ENCODE results near the gene BCKDHA.
"Not testable (repeated sequence)": the region's sequence is repeated elsewhere in the genome, so short reads cannot be mapped to it uniquely, and the experiment has no call there.

Gene BCKDHA

GRCh38 chr19:41405776-41406175 is 8.2 kb downstream of the BCKDHA start:
- Histone ChIP-seq H3K36me3 (ENCODE audit: insufficient read depth, low read length) (peaks cover 7% of the 10 kb centered on the region), H2AFZ (ENCODE audit: low read depth, low read length) (no peak overlapping the region), H3K9me3 (ENCODE audit: insufficient read depth, low read length, severe bottlenecking) (no peaks in the 10 kb centered on the region), H3K4me3 (ENCODE audit: low read depth in 1 of 2, low read length in 2 of 2) (no peak overlapping the region), H3K9ac (ENCODE audit: low read depth, low read length) (no peak overlapping the region), H3K4me2 (ENCODE audit: insufficient read depth, low read length) (no peak overlapping the region), H4K20me1 (ENCODE audit: insufficient read depth, low read length) (0 out of 2 replicates have a peak, but pooled peaks cover 4% of the 10 kb centered on the region), H3K27ac (ENCODE audit: low read length) (no peak overlapping the region), H3K79me2 (ENCODE audit: insufficient read depth, low read length) (peaks cover 7% of the 10 kb centered on the region), H3K4me1 (ENCODE audit: insufficient read depth, low read length) (no peaks in the 10 kb centered on the region), H3K27me3 (ENCODE audit: insufficient read depth, low read length, poor library complexity) (no peaks in the 10 kb centered on the region)
- no peak for TF ChIP-seq EZH2 (IDR thresholded peaks at IDR 0.05; ENCODE audit: borderline replicate concordance, low read depth, low read length, severe bottlenecking)
- TF ChIP-seq, protein P1, sequence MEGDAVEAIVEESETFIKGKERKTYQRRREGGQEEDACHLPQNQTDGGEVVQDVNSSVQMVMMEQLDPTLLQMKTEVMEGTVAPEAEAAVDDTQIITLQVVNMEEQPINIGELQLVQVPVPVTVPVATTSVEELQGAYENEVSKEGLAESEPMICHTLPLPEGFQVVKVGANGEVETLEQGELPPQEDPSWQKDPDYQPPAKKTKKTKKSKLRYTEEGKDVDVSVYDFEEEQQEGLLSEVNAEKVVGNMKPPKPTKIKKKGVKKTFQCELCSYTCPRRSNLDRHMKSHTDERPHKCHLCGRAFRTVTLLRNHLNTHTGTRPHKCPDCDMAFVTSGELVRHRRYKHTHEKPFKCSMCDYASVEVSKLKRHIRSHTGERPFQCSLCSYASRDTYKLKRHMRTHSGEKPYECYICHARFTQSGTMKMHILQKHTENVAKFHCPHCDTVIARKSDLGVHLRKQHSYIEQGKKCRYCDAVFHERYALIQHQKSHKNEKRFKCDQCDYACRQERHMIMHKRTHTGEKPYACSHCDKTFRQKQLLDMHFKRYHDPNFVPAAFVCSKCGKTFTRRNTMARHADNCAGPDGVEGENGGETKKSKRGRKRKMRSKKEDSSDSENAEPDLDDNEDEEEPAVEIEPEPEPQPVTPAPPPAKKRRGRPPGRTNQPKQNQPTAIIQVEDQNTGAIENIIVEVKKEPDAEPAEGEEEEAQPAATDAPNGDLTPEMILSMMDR (IDR thresholded peaks at IDR 0.05; ENCODE audit: borderline replicate concordance, extremely low read depth, low read length, poor library complexity, severe bottlenecking) = no peak
- ATAC-seq (ENCODE audit: insufficient read depth, low read depth) (no peak), DNase-seq (no peak)

DNA sequence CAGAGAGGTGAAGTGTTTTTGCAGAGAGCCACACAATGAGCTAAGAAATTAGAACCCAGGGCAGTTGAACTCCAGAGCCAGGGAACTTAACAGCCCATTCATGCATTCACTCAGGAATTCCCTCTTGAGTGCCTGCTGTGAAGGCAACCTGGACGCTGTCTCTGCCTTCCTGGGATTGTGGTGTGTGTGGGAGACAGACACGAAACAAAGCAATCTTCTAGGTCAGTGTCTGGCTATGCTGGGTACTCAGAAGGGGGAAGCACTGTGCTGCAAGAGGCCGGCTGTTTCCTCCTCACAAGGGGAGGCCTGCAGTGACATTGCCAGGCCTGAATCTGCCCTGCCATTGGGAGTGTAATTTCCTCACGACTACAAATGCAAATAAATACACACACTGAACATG is 9.7 kb downstream of the BCKDHA start:
- no peaks in the 10 kb centered on the region for H3K4me1 ChIP-seq (ENCODE audit: insufficient read depth, low read length)
- H3K79me2 ChIP-seq (ENCODE audit: insufficient read depth, low read length) = peaks cover 2% of the 10 kb centered on the region; the same call in 1 of the 2 replicates
- no peak overlapping the region for H3K27ac ChIP-seq (ENCODE audit: low read length)
- no peak overlapping the region for H3K4me2 ChIP-seq (ENCODE audit: insufficient read depth, low read length)
- no peak overlapping the region for H3K9ac ChIP-seq (ENCODE audit: low read depth, low read length)
- H3K27me3 ChIP-seq (ENCODE audit: insufficient read depth, low read length, poor library complexity) = no peaks in the 10 kb centered on the region
- no peak overlapping the region for H2AFZ ChIP-seq (ENCODE audit: low read depth, low read length)
- no peak overlapping the region for H3K4me3 ChIP-seq (ENCODE audit: low read depth in 1 of 2, low read length in 2 of 2)
- peaks cover 11% of the 10 kb centered on the region for H3K36me3 ChIP-seq (ENCODE audit: insufficient read depth, low read length)
- H4K20me1 ChIP-seq (ENCODE audit: insufficient read depth, low read length) = 0 out of 2 replicates have a peak, but pooled peaks cover 4% of the 10 kb centered on the region
- ATAC-seq (ENCODE audit: insufficient read depth, low read depth) = no peak
- no peak for DNase-seq
- TF ChIP-seq, protein P1 (IDR thresholded peaks at IDR 0.05; ENCODE audit: borderline replicate concordance, extremely low read depth, low read length, poor library complexity, severe bottlenecking) = no peak
- TF ChIP-seq EZH2 (IDR thresholded peaks at IDR 0.05; ENCODE audit: borderline replicate concordance, low read depth, low read length, severe bottlenecking) = no peak
- H3K9me3 ChIP-seq (ENCODE audit: insufficient read depth, low read length, severe bottlenecking) = no peaks in the 10 kb centered on the region

DNA sequence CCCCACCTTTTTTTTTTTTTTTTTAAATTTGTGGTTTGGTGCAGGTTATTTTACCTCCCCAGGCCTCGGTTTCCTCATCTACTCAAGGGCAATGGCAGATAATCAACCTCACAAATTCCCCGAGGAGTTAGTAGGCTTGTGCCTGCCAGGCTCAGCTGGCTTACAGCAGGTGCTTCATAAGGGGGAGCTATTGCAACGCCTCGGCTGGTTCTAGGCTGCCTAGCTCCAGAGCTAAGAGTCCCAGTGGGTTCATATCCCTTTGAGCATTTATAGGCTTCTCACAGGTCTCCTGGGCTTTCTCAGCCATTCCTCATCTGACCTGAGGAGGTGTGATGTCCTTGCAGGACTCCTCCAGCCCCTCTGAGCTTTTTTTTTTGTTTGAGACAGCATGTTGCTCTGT is 10.6 kb downstream of the BCKDHA start:
- Histone ChIP-seq H3K79me2 (ENCODE audit: insufficient read depth, low read length) (peaks cover 2% of the 10 kb centered on the region; the same call in 1 of the 2 replicates), H3K4me3 (ENCODE audit: low read depth in 1 of 2, low read length in 2 of 2) (no peak overlapping the region), H4K20me1 (ENCODE audit: insufficient read depth, low read length) (0 out of 2 replicates have a peak, but pooled peaks cover 4% of the 10 kb centered on the region), H3K36me3 (ENCODE audit: insufficient read depth, low read length) (peaks cover 16% of the 10 kb centered on the region), H3K9me3 (ENCODE audit: insufficient read depth, low read length, severe bottlenecking) (no peaks in the 10 kb centered on the region), H3K27ac (ENCODE audit: low read length) (no peak overlapping the region), H3K9ac (ENCODE audit: low read depth, low read length) (no peak overlapping the region), H3K4me1 (ENCODE audit: insufficient read depth, low read length) (no peaks in the 10 kb centered on the region), H3K27me3 (ENCODE audit: insufficient read depth, low read length, poor library complexity) (no peaks in the 10 kb centered on the region), H2AFZ (ENCODE audit: low read depth, low read length) (no peak overlapping the region), H3K4me2 (ENCODE audit: insufficient read depth, low read length) (no peak overlapping the region)
- TF ChIP-seq, protein P1 (IDR thresholded peaks at IDR 0.05; ENCODE audit: borderline replicate concordance, extremely low read depth, low read length, poor library complexity, severe bottlenecking) = peak; percentile 9
- TF ChIP-seq EZH2 (IDR thresholded peaks at IDR 0.05; ENCODE audit: borderline replicate concordance, low read depth, low read length, severe bottlenecking) = no peak
- DNase-seq = no peak
- ATAC-seq (ENCODE audit: insufficient read depth, low read depth) = no peak

DNA sequence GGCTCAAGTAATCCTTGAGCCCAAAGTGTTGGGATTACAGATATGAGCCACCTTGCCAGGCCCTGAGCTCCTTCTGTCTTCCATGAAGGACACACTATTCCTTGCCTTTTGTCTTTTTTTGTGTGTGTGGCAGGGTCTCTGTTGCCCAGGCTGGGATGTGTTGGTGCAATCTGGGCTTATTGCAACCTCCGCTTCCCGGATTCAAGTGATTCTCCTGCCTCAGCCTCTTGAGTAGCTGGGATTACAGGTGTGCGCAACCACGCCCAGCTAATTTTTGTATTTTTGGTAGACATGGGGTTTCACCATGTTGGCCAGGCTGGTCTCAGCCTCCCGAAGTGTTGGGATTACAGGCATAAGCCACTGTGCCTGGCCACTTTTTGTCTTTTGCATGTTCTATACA is 11.2 kb downstream of the BCKDHA start:
- not testable (repeated sequence) for H3K4me3 ChIP-seq (ENCODE audit: low read depth in 1 of 2, low read length in 2 of 2)

More for the DNA sequence above, 11.2 kb downstream of the BCKDHA start:
- not testable (repeated sequence) for DNase-seq; H3K4me1 ChIP-seq (ENCODE audit: insufficient read depth, low read length); H3K27me3 ChIP-seq (ENCODE audit: insufficient read depth, low read length, poor library complexity); H4K20me1 ChIP-seq (ENCODE audit: insufficient read depth, low read length); H2AFZ ChIP-seq (ENCODE audit: low read depth, low read length); ATAC-seq (ENCODE audit: insufficient read depth, low read depth); H3K27ac ChIP-seq (ENCODE audit: low read length); H3K79me2 ChIP-seq (ENCODE audit: insufficient read depth, low read length); H3K4me2 ChIP-seq (ENCODE audit: insufficient read depth, low read length); H3K9ac ChIP-seq (ENCODE audit: low read depth, low read length); H3K9me3 ChIP-seq (ENCODE audit: insufficient read depth, low read length, severe bottlenecking)
- peaks cover 21% of the 10 kb centered on the region for H3K36me3 ChIP-seq (ENCODE audit: insufficient read depth, low read length)
